ENCODE measurements around the gene GRM4. TPM values are rescaled to one million over a fixed set of nuclear protein-coding genes. Genes with fewer than 3 reads are reported as not detected.
A peak's percentile ranks its signal among the peaks of the same experiment; 100 is the strongest.

GRM4 gene
- total RNA-seq, 1 experiment from 2014 or later, result not detected

DNA sequence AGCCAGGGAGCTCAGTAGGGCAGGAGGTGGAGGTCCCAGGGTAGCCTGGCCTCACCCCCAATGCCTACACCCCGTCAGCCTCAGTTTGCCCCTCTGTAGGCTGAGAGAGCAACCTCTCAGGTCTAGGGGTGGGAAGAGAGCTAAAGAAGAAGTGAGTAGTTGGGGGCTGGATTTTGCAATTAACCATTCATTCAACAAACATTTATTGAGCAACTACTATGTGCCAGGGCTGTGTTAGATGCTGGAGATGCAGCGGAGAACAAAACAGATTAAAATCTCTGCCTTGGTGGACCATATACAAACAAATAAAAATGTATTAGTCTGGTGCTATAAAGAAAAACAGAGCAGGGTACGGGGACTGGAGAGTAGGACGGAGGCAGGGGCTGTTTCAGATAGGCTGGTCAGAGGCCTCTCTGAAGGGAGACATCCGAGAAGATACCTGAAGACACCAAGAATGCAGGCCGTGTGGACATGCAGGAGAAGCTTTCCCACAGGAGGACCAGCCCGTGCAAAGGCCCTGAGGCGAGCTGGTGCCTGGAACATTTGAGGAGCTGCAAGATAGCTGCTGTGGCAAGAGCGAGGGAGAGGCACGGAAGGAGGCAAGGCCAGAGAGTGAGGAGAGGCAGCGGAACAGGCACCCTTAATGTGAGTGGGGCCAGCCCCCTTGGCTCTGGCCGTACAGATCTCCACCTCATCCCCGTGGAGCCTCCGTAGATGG is 60.3 kb downstream of the GRM4 start:
- no peak for DNase-seq (ENCODE audit: low spot score)

DNA sequence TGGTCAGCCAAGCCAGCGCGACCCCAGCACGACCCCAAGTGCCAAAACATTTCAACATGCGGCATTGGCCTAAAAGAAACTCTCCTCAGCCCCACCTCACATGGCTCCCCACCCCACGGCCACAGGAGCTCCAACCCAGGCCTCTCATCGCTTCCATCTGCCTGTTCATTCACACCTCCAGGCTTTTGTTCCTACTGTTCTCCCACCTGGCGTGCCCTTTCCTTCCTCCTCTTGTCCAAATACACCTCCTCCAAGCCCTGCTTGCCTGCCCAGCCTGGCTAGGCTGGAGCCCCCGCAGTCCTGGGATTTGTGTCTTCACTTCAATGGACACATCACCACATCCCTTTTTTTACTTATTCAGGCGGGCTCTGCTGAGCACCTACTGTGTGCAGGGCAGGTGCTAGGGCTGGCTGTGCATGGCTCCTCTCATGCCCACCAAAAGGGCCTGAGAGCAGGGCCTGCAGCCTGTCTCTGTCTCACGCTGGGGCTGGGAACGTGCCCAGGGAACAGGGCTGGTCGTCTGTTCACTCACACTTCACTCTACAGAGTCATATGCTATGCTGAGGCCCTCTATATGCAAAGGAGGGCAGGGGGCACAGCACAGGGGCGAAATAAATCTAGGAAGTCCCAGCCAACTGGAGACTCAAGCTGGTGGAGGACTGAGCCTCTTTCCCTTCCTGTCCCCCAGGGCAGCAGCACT is 61.1 kb downstream of the GRM4 start:
- no peak for DNase-seq (ENCODE audit: low spot score)

DNA sequence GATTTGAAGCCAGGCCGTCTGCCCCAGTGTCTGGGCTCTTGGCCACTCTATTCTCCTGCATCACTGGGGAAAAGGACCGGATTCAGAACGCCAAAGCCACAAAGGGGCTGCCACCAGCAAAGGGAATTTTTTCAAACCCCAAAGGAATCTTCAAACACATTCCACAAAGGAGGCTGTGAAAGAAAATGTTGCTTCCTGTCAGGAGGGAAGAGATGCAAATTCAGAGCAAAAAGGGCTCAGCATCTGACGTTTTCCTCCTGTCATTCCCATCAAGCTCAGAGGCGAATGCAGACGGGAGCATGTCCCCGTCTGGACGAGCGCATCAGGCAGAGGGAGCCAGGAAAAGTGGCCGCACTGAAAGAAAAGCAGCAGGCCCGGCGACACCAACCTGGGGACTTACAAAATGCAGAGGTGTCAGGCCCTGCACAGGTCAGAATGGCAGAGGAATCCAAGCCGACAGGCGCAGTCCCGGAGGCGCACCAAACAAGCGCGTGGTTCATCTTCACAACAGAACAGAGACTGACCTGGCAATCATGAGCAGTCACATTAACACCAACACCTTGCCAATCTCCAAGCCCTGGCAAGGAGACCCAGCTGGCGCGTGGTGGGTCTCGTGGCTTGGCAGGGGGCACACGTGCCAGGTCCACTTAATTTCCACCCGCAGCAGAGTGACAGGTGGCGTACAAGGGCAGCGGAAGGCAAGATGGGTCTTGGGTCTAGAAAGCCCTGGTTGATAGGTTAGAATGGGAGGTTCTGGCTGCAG is 62.8 kb downstream of the GRM4 start:
- no peak for DNase-seq (ENCODE audit: low spot score)

DNA sequence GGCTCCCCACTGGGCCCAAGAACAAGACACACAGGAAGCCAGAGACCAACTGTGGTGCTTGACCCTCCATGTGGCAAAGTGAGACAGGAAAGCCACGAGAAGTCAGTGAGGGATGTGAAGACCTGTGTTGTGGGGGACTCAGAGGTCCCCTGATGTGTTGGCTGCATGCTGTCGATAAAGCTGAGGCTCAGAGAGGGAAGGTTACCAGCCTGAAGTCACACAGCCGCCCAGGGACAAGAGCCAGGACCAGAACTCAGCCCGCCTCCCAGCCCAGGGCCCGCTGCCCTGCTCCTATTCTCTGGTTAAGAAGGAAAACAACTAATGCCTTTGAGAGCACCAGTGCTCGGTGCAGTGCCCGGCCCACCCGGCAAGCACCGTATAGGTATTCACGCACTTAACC is 63.5 kb downstream of the GRM4 start:
- DNase-seq (ENCODE audit: low spot score), result no peak

DNA sequence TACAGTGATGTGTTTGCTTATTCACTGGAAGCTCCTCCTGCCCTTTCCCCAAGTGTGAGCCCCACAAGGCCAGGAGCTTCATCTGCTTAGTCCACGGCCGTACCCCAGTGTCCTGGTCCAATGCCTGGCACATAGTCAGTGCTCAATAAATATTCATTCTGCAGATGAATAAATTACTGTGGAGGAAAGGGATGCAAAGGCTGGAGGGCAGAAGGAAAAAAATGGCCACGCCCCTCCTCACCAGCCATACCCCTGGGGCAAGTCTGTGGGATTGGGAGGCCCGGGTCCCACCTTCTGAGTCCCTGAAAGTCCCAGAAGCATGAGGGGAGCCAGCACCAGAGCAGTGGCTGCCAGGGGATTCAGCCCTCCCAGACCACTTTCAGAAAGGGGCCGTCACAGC is 65.5 kb downstream of the GRM4 start:
- DNase-seq (ENCODE audit: low spot score), result no peak

DNA sequence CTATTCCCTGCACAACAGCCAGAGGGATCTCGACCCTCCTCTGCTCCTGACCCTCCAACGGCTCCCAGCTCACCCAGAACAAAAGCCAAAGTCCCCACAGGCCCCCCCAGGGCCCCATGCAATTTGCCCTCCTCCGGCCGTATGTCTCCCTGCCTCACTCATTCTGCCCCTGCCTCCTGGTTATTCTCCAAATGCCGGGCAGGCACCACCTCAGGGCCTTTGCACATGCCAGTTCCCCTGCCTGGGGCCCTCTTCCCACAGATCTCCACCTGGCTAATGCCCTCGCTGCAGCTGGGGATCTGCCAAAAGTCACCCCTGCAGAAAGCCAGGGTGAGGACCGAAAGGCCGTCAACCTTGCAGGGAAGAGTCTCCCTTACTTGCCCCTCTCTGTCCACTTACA is 66.0 kb downstream of the GRM4 start:
- no peak for DNase-seq (ENCODE audit: low spot score)

DNA sequence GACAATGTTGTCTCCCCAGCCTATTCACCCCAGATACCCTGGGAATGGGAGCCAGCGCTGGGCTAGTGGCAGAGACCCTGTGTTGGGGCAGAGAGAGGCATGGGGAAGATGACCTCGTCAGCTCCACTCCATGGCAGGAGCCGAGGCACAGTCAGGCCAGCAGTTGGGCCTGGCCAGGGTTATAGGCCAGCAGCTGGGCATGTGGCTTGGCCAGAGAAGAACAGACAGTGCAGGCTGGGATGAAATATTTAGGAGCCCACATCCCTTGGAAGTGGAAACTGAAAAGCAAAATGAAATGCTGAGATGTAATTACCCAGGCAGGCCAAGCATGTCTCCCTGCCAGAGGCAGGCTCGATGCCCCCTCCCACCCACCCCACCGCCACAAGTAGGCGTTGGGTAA is 70.0 kb downstream of the GRM4 start:
- no peak for DNase-seq (ENCODE audit: low spot score)

DNA sequence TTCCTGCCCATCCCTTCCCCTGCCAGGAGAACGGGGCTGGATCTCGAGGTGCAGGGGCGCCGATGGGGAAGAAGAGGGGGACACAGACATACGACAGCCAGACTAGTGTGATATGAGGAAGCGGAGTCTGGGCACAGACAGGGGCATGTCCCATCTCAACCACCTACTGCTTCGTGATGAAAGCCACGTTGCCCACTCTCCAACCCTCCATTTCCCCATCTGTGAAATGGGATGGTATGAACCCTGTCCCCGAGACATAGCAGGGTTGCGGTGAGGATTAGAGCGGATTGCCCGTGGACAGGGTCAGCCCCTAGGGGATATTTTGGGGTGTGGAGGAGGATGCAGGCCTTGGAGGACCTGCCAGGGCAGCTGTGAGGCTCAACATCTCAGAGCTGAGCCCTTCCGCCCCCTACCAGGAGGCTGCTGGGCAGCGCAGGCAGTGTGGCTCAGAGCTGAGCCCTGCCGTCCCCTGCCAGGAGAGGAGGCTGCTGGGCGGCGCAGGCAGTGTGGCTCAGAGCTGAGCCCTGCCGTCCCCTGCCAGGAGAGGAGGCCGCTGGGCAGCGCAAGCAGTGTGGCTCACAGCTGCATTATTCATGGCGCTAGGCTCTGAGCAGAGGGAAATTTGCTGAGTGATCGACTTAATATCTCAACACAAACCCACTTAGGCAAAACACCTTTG is 71.7 kb downstream of the GRM4 start:
- no peak for DNase-seq (ENCODE audit: low spot score)

DNA sequence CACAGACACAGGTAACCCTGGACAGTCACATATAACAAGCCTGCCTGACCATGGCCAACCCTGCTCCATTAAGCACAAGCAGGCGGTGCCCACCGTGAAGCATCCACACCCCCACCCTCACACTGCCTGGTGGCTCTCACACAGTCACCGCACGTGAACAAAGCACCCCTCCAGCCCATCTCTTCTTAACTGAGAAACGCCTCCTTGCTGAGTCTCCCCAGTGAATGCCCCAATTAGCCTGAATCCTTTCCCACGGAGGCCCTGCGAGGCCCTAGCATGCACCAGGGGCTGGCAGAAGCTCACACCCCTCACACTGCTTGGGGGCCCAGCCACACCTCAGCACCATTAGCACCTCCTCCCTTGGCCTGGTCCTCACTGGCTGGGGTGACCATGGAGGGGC is 72.3 kb downstream of the GRM4 start:
- no peak for DNase-seq (ENCODE audit: low spot score)

DNA sequence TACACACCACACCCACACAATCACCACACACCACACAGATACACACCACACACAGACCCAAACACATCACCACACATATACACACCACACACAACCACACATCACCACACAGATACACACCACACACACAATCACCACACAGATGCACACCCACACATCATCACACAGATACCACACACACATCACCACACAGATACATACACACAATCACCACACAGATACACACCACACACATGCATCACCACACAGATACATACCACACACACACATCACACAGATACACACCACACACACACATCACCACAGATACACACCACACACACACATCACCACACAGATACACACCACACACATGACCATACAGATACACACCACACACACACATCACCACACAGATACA is 73.2 kb downstream of the GRM4 start:
- DNase-seq (ENCODE audit: low spot score), result no peak

DNA sequence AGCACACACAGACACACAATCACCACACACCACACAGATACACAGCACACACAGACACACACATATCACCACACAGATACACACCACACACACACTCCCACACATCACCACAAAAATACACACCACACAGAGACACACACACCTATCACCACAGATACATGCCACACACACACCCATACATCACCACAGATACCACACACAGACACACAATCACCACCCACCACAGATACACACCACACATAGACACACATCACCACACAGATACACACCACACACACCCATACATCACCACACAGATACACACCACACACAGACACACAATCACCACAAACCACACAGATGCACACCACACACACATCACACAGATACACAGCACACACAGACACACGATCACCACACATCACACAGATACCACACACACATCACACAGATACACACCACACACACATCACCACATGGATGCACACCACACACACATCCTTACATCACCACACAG is 74.0 kb downstream of the GRM4 start:
- no peak for DNase-seq (ENCODE audit: low spot score)

DNA sequence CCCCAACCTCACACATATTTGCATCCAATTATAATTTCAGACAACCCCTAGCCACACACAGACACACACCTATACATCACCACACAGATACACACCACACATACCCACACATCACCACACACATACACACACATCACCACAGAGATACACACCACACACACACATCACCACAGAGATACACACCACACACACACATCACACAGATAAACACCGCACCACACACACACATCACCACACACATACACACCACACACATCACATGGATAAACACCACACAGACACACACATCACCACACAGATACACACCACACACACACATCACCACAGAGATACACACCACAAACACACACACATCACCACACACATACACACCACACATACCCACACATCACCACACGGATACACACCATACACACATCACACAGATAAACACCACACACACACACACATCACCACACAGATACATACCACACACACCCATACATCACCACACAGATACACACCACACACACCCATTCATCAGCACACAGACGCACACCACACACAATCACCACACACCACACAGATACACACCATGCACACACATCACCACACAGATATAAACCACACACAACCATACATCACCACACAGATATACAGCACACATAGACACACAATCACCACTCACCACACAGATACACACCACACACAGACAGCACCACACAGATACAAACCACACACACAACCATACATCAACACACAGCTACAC is 74.6 kb downstream of the GRM4 start:
- no peak for DNase-seq (ENCODE audit: low spot score)

DNA sequence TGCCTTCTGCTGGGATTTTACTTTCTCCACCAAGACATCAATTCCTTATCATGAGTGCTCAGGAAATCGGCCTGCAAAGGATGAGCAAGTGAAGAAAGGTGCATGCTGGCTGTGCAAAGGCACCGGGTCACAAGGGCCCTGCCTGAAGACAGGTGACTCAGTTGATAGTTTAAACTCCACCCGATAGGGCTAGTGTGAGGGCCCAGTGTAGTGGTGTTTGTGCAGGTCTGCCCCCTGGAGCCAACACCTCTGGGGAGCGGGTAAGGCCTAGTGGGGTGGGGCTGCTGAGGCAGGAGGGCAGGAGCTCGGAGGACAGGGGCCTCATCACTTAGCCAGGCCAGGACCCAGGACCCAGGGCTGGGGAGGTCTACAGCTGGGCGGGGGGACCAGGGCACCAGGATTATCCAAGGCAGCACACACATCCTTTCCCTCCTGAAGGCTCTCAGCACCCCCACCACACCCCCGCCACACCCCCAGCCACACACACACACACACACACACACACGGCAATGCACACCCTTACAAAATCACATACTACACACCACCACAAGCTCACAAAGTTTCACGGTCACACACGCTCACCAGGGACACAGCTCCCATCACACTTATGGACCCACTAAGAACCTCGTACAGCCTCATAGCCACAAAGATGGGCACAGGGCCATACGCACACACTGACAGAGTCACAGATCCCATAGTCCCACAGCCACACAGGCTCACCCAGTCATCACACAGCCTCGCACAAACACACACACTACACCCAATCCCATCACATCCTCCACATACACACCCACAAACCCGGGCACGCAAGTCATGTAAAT is 75.4 kb downstream of the GRM4 start:
- DNase-seq (ENCODE audit: low spot score), result no peak

DNA sequence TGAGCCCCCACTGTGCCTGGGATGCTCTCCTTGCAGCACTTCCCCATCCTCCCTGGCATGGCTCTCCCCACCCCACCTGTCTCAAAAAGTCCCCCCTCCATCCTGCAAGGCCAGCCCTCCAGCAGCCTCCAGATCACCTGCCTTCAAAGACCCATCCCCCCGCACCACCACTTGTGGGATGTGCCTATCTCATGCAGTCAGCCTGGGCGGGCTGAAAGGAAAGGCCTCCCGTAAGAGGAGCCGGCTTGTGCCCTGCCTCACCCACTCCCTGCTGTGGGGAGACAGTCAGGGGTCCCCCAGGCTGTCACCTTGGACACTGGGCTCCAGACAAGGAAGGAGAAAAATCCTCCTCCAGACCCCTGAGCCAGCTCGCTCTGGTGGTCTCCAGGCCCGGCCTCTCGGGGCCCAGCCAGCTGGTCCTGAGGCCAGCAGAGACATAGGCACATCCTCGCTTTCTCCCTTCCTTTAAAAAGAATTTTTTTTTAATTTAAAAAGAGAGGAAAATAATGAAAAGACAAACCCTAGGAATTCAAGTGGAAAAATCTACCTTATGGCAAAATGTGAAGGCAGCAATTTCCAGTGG is 77.3 kb downstream of the GRM4 start:
- no peak for DNase-seq (ENCODE audit: low spot score)

DNA sequence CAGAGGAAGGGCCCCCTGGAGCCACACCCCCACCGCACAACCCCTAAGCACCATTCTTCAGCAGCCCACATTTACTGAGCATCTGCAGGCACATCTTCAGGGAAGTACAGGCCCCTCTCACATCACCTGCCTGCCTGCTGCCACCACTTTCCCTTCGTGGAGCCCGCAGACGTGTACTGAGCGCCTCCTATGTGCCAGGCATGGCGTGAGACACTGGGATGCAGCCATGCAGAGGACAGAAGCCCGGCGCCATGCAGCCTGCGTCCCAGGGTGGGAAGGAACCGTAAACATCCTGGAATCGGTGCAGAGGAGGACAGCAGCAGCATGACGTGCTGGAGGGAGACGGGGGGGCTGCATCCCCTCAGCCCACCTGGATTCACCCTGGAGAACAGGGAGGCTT is 78.1 kb downstream of the GRM4 start:
- peak; percentile 19 for DNase-seq (ENCODE audit: low spot score)

DNA sequence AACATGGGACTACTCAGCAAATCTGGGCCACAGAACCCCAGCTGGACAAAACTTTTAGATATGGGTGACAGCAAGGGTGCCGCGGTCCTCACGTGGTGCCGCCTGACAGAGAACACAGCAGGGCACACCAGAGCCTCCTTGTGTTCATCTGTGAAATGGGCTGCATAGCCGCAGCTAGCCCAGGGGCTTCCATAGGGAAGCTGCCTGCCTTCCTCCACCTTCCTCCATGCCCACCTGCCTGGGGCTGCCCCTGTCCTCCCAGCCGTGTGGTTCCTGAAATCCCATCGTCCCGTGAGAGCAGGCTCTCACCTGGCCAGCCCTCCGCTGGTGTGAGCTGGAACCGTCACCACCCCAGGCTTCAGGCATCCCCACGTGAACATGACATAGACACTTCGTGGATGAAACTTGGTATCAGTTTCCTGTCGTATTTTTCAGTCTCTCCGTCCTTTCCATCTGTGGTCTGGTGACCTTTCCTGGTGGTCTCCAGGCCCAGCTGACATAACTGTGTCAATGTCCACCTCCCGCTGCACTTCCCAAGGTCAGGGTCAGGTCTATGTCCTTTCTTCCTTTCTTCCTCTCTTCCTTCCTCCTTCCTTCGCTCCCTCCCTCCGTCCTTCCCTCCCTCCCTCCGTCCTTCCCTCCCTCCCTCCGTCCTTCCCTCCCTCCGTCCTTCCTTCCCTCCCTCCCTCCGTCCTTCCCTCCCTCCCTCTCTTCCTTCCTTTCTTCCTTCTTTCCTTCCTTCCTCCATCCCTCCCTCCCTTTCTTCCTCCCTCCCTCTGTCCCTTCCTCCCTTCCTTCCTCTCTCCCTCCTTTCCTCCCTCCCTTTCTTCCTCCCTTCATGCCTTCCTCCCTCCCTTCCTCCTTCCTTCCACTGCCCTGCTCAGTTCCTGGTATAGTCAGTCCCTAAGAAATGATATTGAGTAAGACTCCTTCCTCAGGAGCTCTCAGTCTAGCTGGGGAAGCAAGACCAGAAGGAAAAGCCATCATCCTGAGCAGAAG is 78.8 kb downstream of the GRM4 start:
- DNase-seq (ENCODE audit: low spot score), result no peak

DNA sequence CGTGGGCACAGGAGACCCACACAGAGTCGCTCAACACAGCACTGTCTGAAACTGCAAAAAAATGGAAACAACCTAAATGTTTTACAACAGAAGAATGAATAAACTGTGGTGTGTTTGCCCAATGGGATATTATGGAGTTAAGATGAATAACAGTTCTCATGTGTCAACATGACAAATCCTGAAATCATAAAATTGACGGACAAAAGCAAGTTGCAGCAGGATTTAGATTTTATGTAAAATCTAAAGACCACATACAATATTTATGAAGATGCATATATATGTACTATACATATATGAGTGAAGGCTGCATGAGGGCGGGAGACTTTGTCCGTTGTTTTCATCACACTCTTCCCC is 79.7 kb downstream of the GRM4 start:
- no peak for DNase-seq (ENCODE audit: low spot score)

DNA sequence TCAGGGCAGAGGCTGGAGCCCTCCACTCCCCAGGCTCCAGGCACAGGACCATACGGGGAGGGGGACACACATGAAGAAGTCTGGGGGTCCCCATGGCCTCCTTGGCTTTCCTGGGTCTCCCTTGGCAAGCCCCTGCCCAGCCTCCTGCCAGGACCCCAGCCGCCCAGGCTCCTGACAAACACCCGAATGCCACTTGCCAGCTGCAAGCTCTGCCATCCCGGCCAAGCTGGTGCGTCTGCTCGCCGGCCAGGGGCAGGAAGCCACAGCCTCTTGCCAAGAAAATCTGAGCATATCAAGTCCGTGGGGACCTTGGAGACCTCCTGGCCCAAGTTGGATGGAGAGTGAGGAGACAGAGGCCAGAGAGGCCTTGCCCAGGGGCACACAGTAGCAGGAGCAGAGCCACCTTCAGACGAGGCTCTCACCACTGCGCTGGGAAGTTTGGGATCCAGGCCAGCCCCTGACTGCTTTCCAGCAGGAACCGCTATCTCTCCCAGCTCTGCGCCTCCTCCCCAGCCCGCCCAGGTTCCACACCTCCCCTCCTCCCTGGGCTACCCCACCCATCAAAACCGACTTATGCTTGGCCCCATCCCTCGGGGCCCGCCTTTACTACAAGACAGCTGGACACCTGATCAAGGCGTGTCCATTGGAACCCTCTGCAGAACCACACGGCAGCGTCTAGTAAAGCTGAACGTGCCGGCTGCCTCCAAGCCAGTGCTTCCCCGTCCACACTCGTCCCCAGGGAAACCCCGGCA is 80.2 kb downstream of the GRM4 start:
- DNase-seq (ENCODE audit: low spot score), result no peak

Data from H4 (cell line).